Erythroblast (primary cell): ENCODE data around the gene AMBP.

ENCODE experiments used
- GATA1 ChIP-seq: IDR thresholded peaks from 2 replicates; pipeline ENCODE4 v1.6.1; 2011; ENCODE audit warnings: low read depth, mild to moderate bottlenecking, control low read depth, low read length, moderate library complexity
- POLR2A ChIP-seq: IDR thresholded peaks from 2 replicates; pipeline ENCODE4 v1.6.1; 2011; ENCODE audit warnings: mild to moderate bottlenecking, low read length

- no peak for TF ChIP-seq POLR2A
- TF ChIP-seq GATA1, result no peak
Measured at GRCh38 chr9:114065304-114065703, 12.8 kb downstream of the AMBP start.
